GM10266 (cell line): ENCODE data around the gene CARS1.

Experiments used
- DNase-seq: peaks from one replicate; pipeline ENCODE4 v3.0.0; 2012; ENCODE audit errors: extremely low spot score
- CTCF ChIP-seq: IDR thresholded peaks from 2 replicates; pipeline ENCODE4 v1.5.1; 2012; ENCODE audit warnings: mild to moderate bottlenecking, low read depth; ENCODE audit not compliant: control insufficient read depth, insufficient read depth; ENCODE audit errors: missing control alignments

The CARS1 gene

GRCh38 chr11:2989551-2989950, 67.7 kb downstream of the CARS1 start:
- TF ChIP-seq CTCF: no peak
- DNase-seq: no peak

- no peak for DNase-seq
- TF ChIP-seq CTCF: no peak
These were observed 68.2 kb downstream of the CARS1 start for GRCh38 chr11:2989006-2989405.

GRCh38 chr11:2987881-2988861, 69.1 kb downstream of the CARS1 start:
- no peak for DNase-seq
- TF ChIP-seq CTCF: no peak

GRCh38 chr11:2983908-2984307, 73.3 kb downstream of the CARS1 start:
- DNase-seq: no peak
- TF ChIP-seq CTCF: no peak

DNA sequence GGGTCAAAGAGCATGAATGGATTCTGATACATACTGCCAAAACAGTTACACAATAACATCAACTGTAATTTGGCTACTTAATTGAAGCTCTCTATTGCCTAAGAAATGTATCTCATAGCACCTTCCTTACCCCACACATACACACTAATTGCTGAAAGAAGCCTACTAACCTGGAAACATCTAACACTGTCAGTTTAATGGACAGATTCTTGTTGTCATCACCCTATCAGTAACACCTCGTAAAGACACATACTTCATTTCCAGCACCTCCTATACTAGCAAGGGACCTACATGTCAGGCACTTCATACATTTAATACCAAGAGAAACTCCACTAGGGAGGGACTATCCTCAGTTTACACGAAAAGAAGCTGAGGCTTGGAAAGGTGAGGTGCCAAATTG, 75.0 kb downstream of the CARS1 start:
- DNase-seq: no peak
- TF ChIP-seq CTCF: no peak

DNA sequence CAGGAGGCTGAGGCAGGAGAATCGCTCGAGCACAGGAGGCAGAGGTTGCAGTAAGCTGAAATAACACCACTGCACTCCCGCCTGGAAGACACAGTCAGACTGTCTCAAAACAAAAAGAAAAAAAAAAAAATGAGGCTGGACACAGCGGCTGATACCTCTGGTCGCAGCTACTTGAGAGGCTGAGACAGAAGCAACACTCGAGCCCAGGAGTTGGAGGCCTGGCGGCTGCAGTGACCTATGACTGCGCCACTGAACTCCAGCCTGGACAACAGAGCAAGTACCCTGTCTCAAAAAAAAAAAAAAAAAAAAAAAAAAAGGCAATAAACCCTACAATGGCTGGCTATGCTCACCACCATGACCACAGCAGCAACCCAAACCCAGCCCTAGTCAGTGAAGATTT, 76.1 kb downstream of the CARS1 start:
- TF ChIP-seq CTCF: no peak
- DNase-seq: no peak

- TF ChIP-seq CTCF: no peak
- no peak for DNase-seq
These were observed 76.9 kb downstream of the CARS1 start for GRCh38 chr11:2980168-2980840.
